A549 treated with GW870086 at 1 μM for 4 hours (cell line): Measurements from ENCODE around the gene CFAP107. TPM values are rescaled to one million over a fixed set of nuclear protein-coding genes. Genes with fewer than 3 reads are reported as not detected.

Experiments used
- total RNA-seq: library from RNA; stranded (reverse); fragments of 200-300 nt; extraction: Qiagen RNA extraction; gene quantifications from 5 replicates; pipeline ENCODE4 v1.2.3, GENCODE V29; 2022; ENCODE audit warnings: low read depth

The CFAP107 gene
- total RNA-seq: not detected in 5 replicates

GRCh38 chr1:12745992-12746323 is at the start of gene CFAP107:
CFAP107 (plus strand) TSS chr1:12746200; CDS start chr1:12746431, 231 bp downstream.

GRCh38 chr1:12715896-12716437 is 30.0 kb upstream of the CFAP107 start, which contains the start of gene AADACL3:
AADACL3 (plus strand) TSS chr1:12716110; CDS start chr1:12716177, 67 bp downstream.

GRCh38 chr1:12773438-12773837 is 27.4 kb downstream of the CFAP107 start, which contains the start of gene PRAMEF12:
PRAMEF12 (plus strand) TSS chr1:12773738; CDS start chr1:12774868, 1,130 bp downstream.

GRCh38 chr1:12791097-12791496 is 45.1 kb downstream of the CFAP107 start, which contains the start of gene PRAMEF1:
PRAMEF1 (plus strand) TSS chr1:12791397; CDS start chr1:12793228, 1,831 bp downstream.

Other genes starting within 250 kb of the CFAP107 start
- gene DHRS3, start 128.0 kb upstream of the CFAP107 start, total RNA-seq: 42.4 to 56.0 TPM (median 54.9 TPM) in 5 replicates
- not detected in 5 replicates for gene AADACL4, start 102.1 kb upstream of the CFAP107 start, total RNA-seq
- not detected in 5 replicates for gene AADACL3, start 30.1 kb upstream of the CFAP107 start, total RNA-seq
- not detected in 5 replicates for gene PRAMEF12, start 27.5 kb downstream of the CFAP107 start, total RNA-seq
- gene PRAMEF1, start 45.2 kb downstream of the CFAP107 start, total RNA-seq: not detected in 5 replicates
- gene PRAMEF11, start 85.2 kb downstream of the CFAP107 start, total RNA-seq: not detected in 5 replicates
- 0.12 TPM in 1 of 5 replicates, not detected in the others for gene HNRNPCL1, start 102.5 kb downstream of the CFAP107 start, total RNA-seq
- 0.08 to 0.10 TPM in 2 of 5 replicates, not detected in the others for gene PRAMEF2, start 110.9 kb downstream of the CFAP107 start, total RNA-seq
- not detected in 5 replicates for gene PRAMEF4, start 140.0 kb downstream of the CFAP107 start, total RNA-seq
- gene PRAMEF10, start 152.1 kb downstream of the CFAP107 start, total RNA-seq: not detected in 5 replicates
- not detected in 5 replicates for gene PRAMEF7, start 170.4 kb downstream of the CFAP107 start, total RNA-seq
- gene PRAMEF6, start 201.4 kb downstream of the CFAP107 start, total RNA-seq: not detected in 5 replicates